HG02870 (cell line): ENCODE data around the gene POLE4.

Experiments used
- ATAC-seq: cut with Tn5 transposase; IDR thresholded peaks from one replicate; pipeline ENCODE4 v1.9.1; 2021; ENCODE audit warnings: mild to moderate bottlenecking, moderate library complexity; ENCODE audit not compliant: unreplicated experiment

Gene POLE4

GRCh38 chr2:74985978-74986609, 27.7 kb downstream of the POLE4 start:
- no peak for ATAC-seq

- ATAC-seq = no peak
Observed at GRCh38 chr2:74991977-74992376, 33.5 kb downstream of the POLE4 start.

GRCh38 chr2:74999468-74999867, 41.0 kb downstream of the POLE4 start:
- no peak for ATAC-seq

- no peak for ATAC-seq
Observed at GRCh38 chr2:75002007-75002406, 43.6 kb downstream of the POLE4 start.

GRCh38 chr2:75003276-75003675, 44.8 kb downstream of the POLE4 start:
- ATAC-seq = no peak

- ATAC-seq = no peak
Observed at GRCh38 chr2:75003773-75004172, 45.3 kb downstream of the POLE4 start.

GRCh38 chr2:75006041-75006440, 47.6 kb downstream of the POLE4 start:
- no peak for ATAC-seq

- ATAC-seq = no peak
Observed at GRCh38 chr2:75007061-75007460, 48.6 kb downstream of the POLE4 start.

GRCh38 chr2:75007819-75008218, 49.4 kb downstream of the POLE4 start:
- ATAC-seq = no peak

- no peak for ATAC-seq
Observed at GRCh38 chr2:75010571-75010970, 52.1 kb downstream of the POLE4 start.

GRCh38 chr2:75012080-75012479, 53.6 kb downstream of the POLE4 start:
- no peak for ATAC-seq

- ATAC-seq = no peak
Observed at GRCh38 chr2:75018162-75018561, 59.7 kb downstream of the POLE4 start.
